Mucosa of stomach (tissue), 1 donor: ENCODE results near the gene GRM4.
"Not testable (repeated sequence)": the region's sequence is repeated elsewhere in the genome, so short reads cannot be mapped to it uniquely, and the experiment has no call there.

ENCODE experiments used
- H3K27me3 ChIP-seq: one replicate; pipeline ENCODE4 v1.7.0; 2013; ENCODE audit warnings: mild to moderate bottlenecking, low read length; ENCODE audit not compliant: control insufficient read depth, insufficient read depth
- H3K36me3 ChIP-seq: one replicate; pipeline ENCODE4 v1.7.0; 2013; ENCODE audit warnings: low read length; ENCODE audit not compliant: control insufficient read depth, insufficient read depth
- H3K4me1 ChIP-seq: one replicate; pipeline ENCODE4 v1.7.0; 2013; ENCODE audit warnings: mild to moderate bottlenecking, low read length; ENCODE audit not compliant: control insufficient read depth, insufficient read depth
- H3K4me3 ChIP-seq: one replicate; pipeline ENCODE4 v1.7.0; 2013; ENCODE audit warnings: low read length
- H3K9ac ChIP-seq: one replicate; pipeline ENCODE4 v1.7.0; 2013; ENCODE audit warnings: mild to moderate bottlenecking, low read length, moderate library complexity
- H3K9me3 ChIP-seq: one replicate; pipeline ENCODE4 v1.7.0; 2013; ENCODE audit warnings: mild to moderate bottlenecking, low read length, moderate library complexity; ENCODE audit not compliant: control insufficient read depth
- donor health status: Pancreatic carcinoma.

Gene GRM4

DNA sequence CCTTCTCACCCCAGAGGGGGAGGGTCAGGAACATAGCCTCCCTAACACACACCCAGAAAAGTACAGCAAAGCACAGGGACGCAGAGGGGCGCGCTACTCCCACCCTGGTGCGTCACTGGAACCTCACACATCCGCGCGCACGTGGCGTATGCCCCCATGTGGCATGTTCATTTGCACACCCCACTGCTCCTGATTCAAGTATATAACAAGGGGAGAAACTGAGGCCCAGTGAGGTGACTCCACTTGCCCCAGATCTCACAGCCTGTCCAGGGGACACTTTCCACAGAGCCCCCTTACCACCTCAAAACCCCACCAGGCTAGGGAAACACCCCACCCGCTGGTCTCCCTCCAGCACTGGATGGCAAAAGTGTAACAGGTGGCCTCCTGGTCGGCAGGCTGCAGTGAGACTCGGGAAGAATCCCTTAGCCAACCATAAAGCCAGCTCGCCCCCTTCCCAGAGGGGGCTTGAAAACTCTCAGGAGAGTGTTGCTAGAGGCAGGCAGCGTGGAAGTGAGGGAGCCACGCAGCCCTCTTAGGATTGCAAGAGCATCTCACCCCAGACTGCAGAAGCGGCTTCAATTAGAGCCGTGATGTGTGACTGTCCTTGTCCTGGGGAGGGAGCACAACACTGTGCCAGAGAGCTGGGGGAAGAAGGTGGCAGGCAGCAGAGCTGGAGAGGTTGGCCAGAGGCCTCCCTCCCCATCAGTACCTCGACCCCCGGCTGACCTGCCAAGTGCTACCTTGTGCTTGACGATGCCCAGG is at the start of gene GRM4:
TSS of gene GRM4 (minus strand) at position 67 of the 762 bp plus-strand sequence. CDS start 12,591 bp downstream, outside the sequence.
- Histone ChIP-seq H3K27me3 (peaks cover 74% of the 10 kb centered on the region), H3K4me3 (no peak within 1 kb of the TSS), H3K9ac (no peak within 1 kb of the TSS), H3K36me3 (no peaks in the 10 kb centered on the region), H3K4me1 (peaks cover 16% of the 10 kb centered on the region), H3K9me3 (no peaks in the 10 kb centered on the region)

GRCh38 chr6:34194772-34195171 is 48.9 kb upstream of the GRM4 start:
- Histone ChIP-seq H3K27me3 (no peaks in the 10 kb centered on the region), H3K4me1 (no peaks in the 10 kb centered on the region), H3K36me3 (no peaks in the 10 kb centered on the region), H3K4me3 (no peak overlapping the region), H3K9me3 (no peaks in the 10 kb centered on the region), H3K9ac (no peak overlapping the region)

- no peaks in the 10 kb centered on the region for H3K27me3 ChIP-seq
- H3K9me3 ChIP-seq, result no peaks in the 10 kb centered on the region
- no peak overlapping the region for H3K9ac ChIP-seq
- H3K4me1 ChIP-seq, result no peaks in the 10 kb centered on the region
- H3K36me3 ChIP-seq, result no peaks in the 10 kb centered on the region
- no peak overlapping the region for H3K4me3 ChIP-seq
These were observed 44.7 kb upstream of the GRM4 start for GRCh38 chr6:34190504-34191122.

DNA sequence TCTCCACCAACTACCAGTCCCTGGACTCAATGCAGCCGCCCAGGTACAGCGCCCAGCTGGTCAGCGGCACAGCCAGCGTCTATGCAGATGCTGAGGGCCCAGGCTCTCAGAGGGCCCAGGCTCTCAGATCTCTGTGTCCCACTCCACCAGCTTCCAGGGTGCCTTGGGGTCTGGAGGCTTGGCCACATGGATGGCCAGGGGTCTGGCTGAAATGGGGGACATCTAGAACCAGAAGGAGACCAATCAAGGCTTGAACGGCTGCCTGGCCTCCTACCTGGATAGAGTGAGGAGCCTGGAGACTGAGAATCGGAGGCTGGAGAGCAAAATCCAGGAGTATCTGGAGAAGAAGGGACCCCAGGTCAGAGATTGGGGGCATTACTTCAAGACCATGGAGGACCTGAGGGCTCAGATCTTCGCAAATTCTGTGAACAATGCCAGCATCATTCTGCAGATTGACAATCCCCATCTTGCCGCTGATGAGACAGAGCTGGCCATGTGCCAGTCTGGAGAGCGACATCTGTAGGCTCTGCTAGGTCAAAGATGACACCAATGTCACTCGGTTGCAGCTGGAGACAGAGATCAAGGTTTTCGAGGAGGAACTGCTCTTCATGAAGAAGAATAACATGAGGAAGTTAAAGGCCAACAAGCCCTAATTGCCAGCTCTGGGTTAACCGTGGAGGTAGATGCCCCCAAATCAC is 44.1 kb upstream of the GRM4 start:
- no peaks in the 10 kb centered on the region for H3K4me1 ChIP-seq
- H3K9me3 ChIP-seq, result no peaks in the 10 kb centered on the region
- no peaks in the 10 kb centered on the region for H3K27me3 ChIP-seq
- no peak overlapping the region for H3K9ac ChIP-seq
- no peak overlapping the region for H3K4me3 ChIP-seq
- no peaks in the 10 kb centered on the region for H3K36me3 ChIP-seq

DNA sequence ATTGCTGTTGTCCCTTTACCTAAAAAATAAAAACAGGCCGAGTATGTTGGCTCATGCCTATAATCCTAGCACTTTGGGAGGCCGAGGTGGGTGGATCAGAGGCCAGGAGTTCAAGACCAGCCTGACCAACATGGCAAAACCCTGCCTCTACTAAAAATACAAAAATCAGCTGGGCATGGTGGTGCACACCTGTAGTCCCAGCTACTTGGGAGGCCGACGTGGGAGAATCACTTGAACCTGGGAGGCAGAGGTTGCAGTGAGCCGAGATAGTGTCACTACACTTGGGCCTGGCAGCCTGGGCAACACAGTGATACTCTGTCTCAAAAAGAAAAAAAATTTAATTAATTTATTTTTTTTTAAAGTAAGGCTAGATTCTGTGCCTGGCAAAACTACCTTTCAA is 38.8 kb upstream of the GRM4 start:
- not testable (repeated sequence) for H3K4me3 ChIP-seq, H3K9ac ChIP-seq, H3K27me3 ChIP-seq, H3K9me3 ChIP-seq, H3K36me3 ChIP-seq, H3K4me1 ChIP-seq

GRCh38 chr6:34182751-34183531 is 37.1 kb upstream of the GRM4 start:
- no peaks in the 10 kb centered on the region for H3K4me1 ChIP-seq
- H3K4me3 ChIP-seq, result no peak overlapping the region

DNA sequence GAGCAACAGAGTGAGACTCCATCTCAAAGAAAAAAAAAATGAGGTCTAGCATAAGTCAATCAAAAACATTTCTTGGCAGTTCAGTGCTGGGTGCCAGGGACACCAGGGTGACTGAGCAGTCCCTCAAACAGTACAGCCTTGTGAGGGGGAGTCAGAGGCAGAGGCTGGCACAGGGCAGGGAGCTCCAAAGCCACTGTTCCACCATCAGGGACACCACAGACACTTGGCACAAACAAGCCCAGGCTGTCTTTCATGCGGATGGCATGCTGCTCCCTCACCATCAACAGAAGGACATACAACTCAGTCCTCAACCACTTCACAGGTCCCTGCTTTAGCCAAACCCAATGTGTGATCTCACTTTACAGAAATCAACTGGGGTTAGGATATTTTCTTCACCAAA is 36.0 kb upstream of the GRM4 start:
- H3K27me3 ChIP-seq, result no peaks in the 10 kb centered on the region
- H3K9me3 ChIP-seq, result no peaks in the 10 kb centered on the region
- no peaks in the 10 kb centered on the region for H3K4me1 ChIP-seq
- H3K4me3 ChIP-seq, result no peak overlapping the region
- no peak overlapping the region for H3K9ac ChIP-seq
- H3K36me3 ChIP-seq, result no peaks in the 10 kb centered on the region

More at GRCh38 chr6:34182751-34183531, 37.1 kb upstream of the GRM4 start:
- no peaks in the 10 kb centered on the region for H3K9me3 ChIP-seq
- no peaks in the 10 kb centered on the region for H3K36me3 ChIP-seq
- no peak overlapping the region for H3K9ac ChIP-seq
- no peaks in the 10 kb centered on the region for H3K27me3 ChIP-seq

- Histone ChIP-seq H3K36me3 (no peaks in the 10 kb centered on the region), H3K27me3 (no peaks in the 10 kb centered on the region), H3K4me1 (no peaks in the 10 kb centered on the region), H3K4me3 (no peak overlapping the region), H3K9ac (no peak overlapping the region), H3K9me3 (no peaks in the 10 kb centered on the region)
These were observed 33.3 kb upstream of the GRM4 start for GRCh38 chr6:34179106-34179720.

DNA sequence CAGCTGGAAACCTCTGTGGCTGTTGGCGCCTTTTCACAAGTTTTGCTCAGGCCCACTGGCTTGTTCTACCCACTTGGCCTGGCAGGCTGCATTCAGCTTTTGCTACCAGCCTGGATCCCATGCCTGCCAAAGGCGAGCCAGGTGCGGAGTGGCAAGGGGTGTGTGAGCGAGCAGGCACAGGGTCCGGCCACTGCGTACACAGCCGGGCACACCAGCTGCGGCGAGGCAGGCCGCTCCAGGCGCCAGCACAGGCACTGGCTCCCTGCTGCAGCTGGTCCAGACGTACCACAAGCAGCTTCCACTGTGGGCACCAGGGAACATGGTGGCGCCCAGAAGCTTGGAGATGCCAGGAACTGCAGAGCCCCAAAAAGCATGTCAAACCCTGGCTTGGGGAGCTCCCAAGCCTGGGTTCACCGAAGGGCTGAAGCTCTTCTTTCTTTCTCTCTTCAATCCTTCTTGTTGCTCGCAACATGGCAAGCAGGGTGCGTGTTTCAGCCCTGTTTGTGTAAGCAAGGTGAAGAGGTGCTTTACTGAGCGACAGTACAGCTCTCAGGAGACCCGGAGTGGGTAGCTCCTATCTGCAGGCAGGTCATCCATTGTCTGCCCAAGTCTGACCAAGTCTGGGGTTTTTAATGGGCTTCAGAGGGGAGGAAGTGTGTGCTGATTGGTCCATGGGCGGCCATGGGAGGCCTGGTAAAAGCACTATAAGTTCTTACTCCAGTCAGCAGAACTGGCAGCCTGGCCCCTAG is 32.6 kb upstream of the GRM4 start:
- Histone ChIP-seq H3K27me3 (no peaks in the 10 kb centered on the region), H3K36me3 (no peaks in the 10 kb centered on the region), H3K9me3 (no peaks in the 10 kb centered on the region), H3K9ac (no peak overlapping the region), H3K4me1 (no peaks in the 10 kb centered on the region), H3K4me3 (no peak overlapping the region)

- Histone ChIP-seq H3K4me3 (no peak overlapping the region), H3K4me1 (no peaks in the 10 kb centered on the region), H3K36me3 (no peaks in the 10 kb centered on the region), H3K9me3 (no peaks in the 10 kb centered on the region), H3K9ac (no peak overlapping the region), H3K27me3 (no peaks in the 10 kb centered on the region)
These were observed 31.3 kb upstream of the GRM4 start for GRCh38 chr6:34177181-34177591.
